Spleen (tissue), 11 donors: ENCODE data around the gene MUC20. TPM values are rescaled to one million over a fixed set of nuclear protein-coding genes. Genes with fewer than 3 reads are reported as not detected.
"Not testable (repeated sequence)": the region's sequence is repeated elsewhere in the genome, so short reads cannot be mapped to it uniquely, and the experiment has no call there.

ENCODE experiments used
- DNase-seq: peaks from one replicate; pipeline ENCODE4 v3.0.0-alpha.2; 2020
- H3K27ac ChIP-seq, 8 donors: fragments of 200-600 bp; sonication (generic) in 7 of 8; 1 replicate in 4 of 8; 2 replicates in 4 of 8; pipeline versions ENCODE4 v1.5.0 to v1.8.0; 2016 to 2021; ENCODE audit warnings: inconsistent platforms in 4 of 8, mild to moderate bottlenecking in 4 of 8, moderate library complexity in 1 of 8
- H3K27me3 ChIP-seq, 7 donors: fragments of 200-600 bp; sonication (generic) in 6 of 7; replicated peaks in 1 of 7; 1 replicate in 4 of 7; 2 replicates in 3 of 7; pipeline versions ENCODE4 v1.5.0 to v1.8.0; 2016 to 2021; ENCODE audit warnings: inconsistent platforms in 3 of 7, mild to moderate bottlenecking in 1 of 7
- H3K36me3 ChIP-seq, 6 donors: fragments of 200-600 bp; sonication (generic) in 5 of 6; 1 replicate in 4 of 6; 2 replicates in 2 of 6; pipeline versions ENCODE4 v1.5.0 to v1.8.0; 2016 to 2021; ENCODE audit warnings: inconsistent platforms in 2 of 6
- H3K4me1 ChIP-seq, 6 donors: fragments of 200-600 bp; sonication (generic) in 5 of 6; 1 replicate in 3 of 6; 2 replicates in 3 of 6; pipeline versions ENCODE4 v1.5.0 to v1.8.0; 2016 to 2021; ENCODE audit warnings: inconsistent platforms in 3 of 6
- H3K4me3 ChIP-seq, 8 donors: fragments of 200-600 bp; sonication (generic) in 7 of 8; 1 replicate in 4 of 8; 2 replicates in 4 of 8; pipeline versions ENCODE4 v1.5.0 to v1.8.0; 2016 to 2021; ENCODE audit warnings: inconsistent platforms in 4 of 8, mild to moderate bottlenecking in 4 of 8, moderate library complexity in 2 of 8
- H3K9me3 ChIP-seq, 8 donors: fragments of 200-600 bp; sonication (generic) in 7 of 8; 1 replicate in 4 of 8; 2 replicates in 4 of 8; pipeline versions ENCODE4 v1.5.0 to v1.8.0; 2016 to 2021; ENCODE audit warnings: inconsistent platforms in 4 of 8
- CTCF ChIP-seq, 11 experiments: fragments of 200-600 bp in 7 of 11; fragments of 450-650 bp in 4 of 11; sonication (generic) in 4 of 11; IDR thresholded peaks in 8 of 11; conservative IDR thresholded peaks in 3 of 11; 1 replicate in 7 of 11; 2 replicates in 4 of 11; pipeline versions ENCODE4 v1.4.0 to v1.8.0; 2016 to 2021; ENCODE audit warnings: antibody characterized with exemption in 11 of 11, inconsistent platforms in 4 of 11, mild to moderate bottlenecking in 1 of 11
- POLR2A ChIP-seq, 3 donors: fragments of 450-650 bp; IDR thresholded peaks; one replicate each; pipeline ENCODE4 v1.5.1; 2017; ENCODE audit warnings: antibody characterized with exemption in 3 of 3, mild to moderate bottlenecking in 1 of 3
- POLR2AphosphoS5 ChIP-seq, 3 donors: sonication (generic); formaldehyde crosslinking; IDR thresholded peaks; one replicate each; pipeline ENCODE4 v1.5.1; 2017; ENCODE audit warnings: antibody characterized with exemption in 3 of 3
- WGBS, 5 donors: extraction: QIAGEN DNeasy Blood & Tissue Kit in 3 of 5; methylation state at CpG; one replicate each; pipeline versions ENCODE4 v1.1.5 to v1.1.7; 2013 to 2018; 5-methylcytosine and 5-hydroxymethylcytosine counted together
- intact Hi-C: fragments of 100-400 bp; cut with DNase I; formaldehyde crosslinking; loops from one replicate; pipeline ENCODE4 v1.15.0; 2023; ENCODE audit warnings: low total_unique reads
- polyA plus RNA-seq, 3 donors: library from polyadenylated mRNA; stranded (reverse); fragments of 200-250 nt; gene quantifications; one replicate each; pipeline ENCODE4 v1.2.1, GENCODE V29; 2013
- total RNA-seq, 7 donors: library from RNA; depleted of rRNA in 3 of 7; stranded (reverse); fragments of >200 nt in 3 of 7; fragmentation: NEBNext Ultra II Directional in 4 of 7; extraction: Animal tissue kit (Norgen Biotek cat#: 25700) in 4 of 7; gene quantifications; one replicate each; pipeline versions ENCODE4 v1.1.0 to v1.2.1, GENCODE V29; 2016 to 2021
- donor health status: healthy with polysubstance abuse.
- donor health status: DM: no; HTN: no; CAD: no; lungs with moderate emphysema.
- donor health status: DM: no; HTN: no; CAD: no.
- donor health status: Bipolar disorder and iron deficiency.
- donor health status: healthy.
- donor health status: DM: no; HTN: no; CAD: no.
- donor health status: DM: yes; HTN: yes; CAD: no.

MUC20 gene
- total and polyA plus RNA-seq, 10 donors: 0.38 to 13.6 (median 3.2) TPM

- Histone ChIP-seq H3K27me3 (no peaks in the 10 kb centered on the region), H3K4me3 (no peak overlapping the region), H3K4me1 (no peaks in the 10 kb centered on the region), H3K36me3 (peaks cover 0 to 35% (median 0%) of the 10 kb centered on the region in 6 donors), H3K9me3 (no peaks in the 10 kb centered on the region), H3K27ac (no peak overlapping the region)
- intact Hi-C loops: no loop called here
- WGBS, 5 donors: 52 to 65% (median 56%) methylated on average over 7 of the region's 7 CpGs
- DNase-seq: no peak
- TF ChIP-seq POLR2A (IDR thresholded peaks at IDR 0.05) (no peak), CTCF (IDR thresholded peaks at IDR 0.05 in 8 of 11, conservative IDR thresholded peaks at IDR 0.05 in 3 of 11) (no peak), POLR2AphosphoS5 (IDR thresholded peaks at IDR 0.05) (no peak)
Measured at GRCh38 chr3:195727606-195728195, 6.9 kb downstream of the MUC20 start.

GRCh38 chr3:195728789-195729188 lies 8.0 kb downstream of the MUC20 start:
- H3K4me3 ChIP-seq, H3K27ac ChIP-seq, H3K27me3 ChIP-seq, intact Hi-C loops, H3K9me3 ChIP-seq, H3K4me1 ChIP-seq, DNase-seq: not testable (repeated sequence)
- H3K36me3 ChIP-seq: peaks cover 0 to 46% (median 0%) of the 10 kb centered on the region in 6 donors
- WGBS, 5 donors: 84 to 98% (median 91%) methylated on average over 3 to 5 of the region's 5 CpGs

GRCh38 chr3:195729476-195730251 lies 8.9 kb downstream of the MUC20 start:
- intact Hi-C loops: no loop called here
- no peak for DNase-seq

GRCh38 chr3:195731356-195731905 lies 10.7 kb downstream of the MUC20 start:
- intact Hi-C loops: no loop called here
- Histone ChIP-seq H3K27me3 (no peaks in the 10 kb centered on the region), H3K4me3 (no peak overlapping the region), H3K36me3 (peaks cover 0 to 69% (median 0%) of the 10 kb centered on the region in 6 donors), H3K27ac (no peak overlapping the region), H3K4me1 (no peaks in the 10 kb centered on the region), H3K9me3 (no peaks in the 10 kb centered on the region)
- WGBS, 5 donors: 83 to 96% (median 90%) methylated on average over 11 of the region's 11 CpGs
- DNase-seq: no peak
- TF ChIP-seq POLR2A (IDR thresholded peaks at IDR 0.05): no peak
- no peak for TF ChIP-seq CTCF (IDR thresholded peaks at IDR 0.05 in 8 of 11, conservative IDR thresholded peaks at IDR 0.05 in 3 of 11)
- TF ChIP-seq POLR2AphosphoS5 (IDR thresholded peaks at IDR 0.05): no peak

More at GRCh38 chr3:195729476-195730251, 8.9 kb downstream of the MUC20 start:
- TF ChIP-seq CTCF (IDR thresholded peaks at IDR 0.05 in 8 of 11, conservative IDR thresholded peaks at IDR 0.05 in 3 of 11): no peak
- TF ChIP-seq POLR2AphosphoS5 (IDR thresholded peaks at IDR 0.05): no peak
- TF ChIP-seq POLR2A (IDR thresholded peaks at IDR 0.05): no peak
- peaks cover 0 to 53% (median 0%) of the 10 kb centered on the region in 6 donors for H3K36me3 ChIP-seq
- H3K27ac ChIP-seq: no peak overlapping the region
- no peaks in the 10 kb centered on the region for H3K9me3 ChIP-seq
- WGBS, 5 donors: 80 to 86% (median 84%) methylated on average over 18 of the region's 18 CpGs
- no peaks in the 10 kb centered on the region for H3K4me1 ChIP-seq
- H3K4me3 ChIP-seq: no peak overlapping the region
- no peaks in the 10 kb centered on the region for H3K27me3 ChIP-seq
